B cell (primary cell): ENCODE data around the gene SYT14. TPM values are rescaled to one million over a fixed set of nuclear protein-coding genes. Genes with fewer than 3 reads are reported as not detected.

Experiments used
- ATAC-seq: fragments of 200-7000 bp; cut with Tn5 transposase; one replicate; pipeline ENCODE4 v1.10.0; 2021; ENCODE audit warnings: low read depth, mild to moderate bottlenecking, moderate number of reproducible peaks, moderate library complexity
- CTCF ChIA-PET: fragments of 350-600 bp; sonication (Branson Sonifier 250); formaldehyde crosslinking; loops from one replicate; lab custom pipeline; 2021; ENCODE audit warnings: antibody characterized with exemption, inconsistent platforms; lab: Charles Lee
- POLR2A ChIA-PET: fragments of 350-600 bp; sonication (Branson Sonifier 250); formaldehyde crosslinking; loops from one replicate; lab custom pipeline; 2021; ENCODE audit warnings: antibody characterized with exemption; lab: Charles Lee
- DNase-seq: peaks from one replicate; pipeline ENCODE4 v3.0.0; 2013
- H2AFZ ChIP-seq: 2 replicates; pipeline ENCODE4 v1.6.1; 2012; ENCODE audit warnings: mild to moderate bottlenecking, low read depth, low read length; ENCODE audit not compliant: insufficient read depth, poor library complexity, severe bottlenecking
- H3K27ac ChIP-seq, 2 donors: 1 replicate in 1 of 2; 2 replicates in 1 of 2; pipeline ENCODE4 v1.5.1; 2012 to 2013; ENCODE audit warnings: low read length in 2 of 2, mild to moderate bottlenecking in 2 of 2, moderate library complexity in 1 of 2
- H3K27me3 ChIP-seq, 4 experiments: fragments of 200-600 bp in 1 of 4; sonication (generic) in 1 of 4; replicated peaks in 1 of 4; 1 replicate in 2 of 4; 2 replicates in 2 of 4; pipeline versions ENCODE4 v1.6.1 to v1.7.0; 2013 to 2016; ENCODE audit warnings: low read length in 3 of 4, mild to moderate bottlenecking in 2 of 4, mixed read lengths in 1 of 4, moderate library complexity in 1 of 4; ENCODE audit not compliant: insufficient read depth in 4 of 4, control insufficient read depth in 3 of 4; ENCODE audit errors: control extremely low read depth in 1 of 4
- H3K36me3 ChIP-seq, 2 experiments: replicated peaks in 1 of 2; 1 replicate in 1 of 2; 2 replicates in 1 of 2; pipeline versions ENCODE4 v1.6.1 to v1.7.1; 2013; ENCODE audit warnings: low read length in 1 of 2; ENCODE audit not compliant: insufficient read depth in 2 of 2, control insufficient read depth in 1 of 2; ENCODE audit errors: control extremely low read depth in 1 of 2, extremely low read depth in 1 of 2
- H3K4me1 ChIP-seq, 2 donors: fragments of 200-600 bp in 1 of 2; sonication (generic) in 1 of 2; 1 replicate in 1 of 2; 2 replicates in 1 of 2; pipeline versions ENCODE4 v1.5.1 to v1.6.1; 2013 to 2017; ENCODE audit warnings: low read length in 2 of 2; ENCODE audit not compliant: control insufficient read depth in 2 of 2, insufficient read depth in 2 of 2
- H3K4me2 ChIP-seq: replicated peaks from 2 replicates; pipeline ENCODE3; 2012; ENCODE audit warnings: mild to moderate bottlenecking, low read depth, low read length; ENCODE audit not compliant: poor library complexity, severe bottlenecking
- H3K4me3 ChIP-seq, 5 experiments: fragments of 200-600 bp in 1 of 5; sonication (generic) in 1 of 5; 1 replicate in 3 of 5; 2 replicates in 2 of 5; pipeline versions ENCODE4 v1.5.1 to v1.7.0; 2011 to 2016; ENCODE audit warnings: low read length in 4 of 5, mild to moderate bottlenecking in 4 of 5, low read depth in 2 of 5, control low read depth in 1 of 5, moderate library complexity in 1 of 5; ENCODE audit not compliant: insufficient read depth in 1 of 5; ENCODE audit errors: control extremely low read depth in 1 of 5, extremely low read depth in 1 of 5
- H3K79me2 ChIP-seq: fragments of 200-600 bp; sonication (generic); one replicate; pipeline ENCODE4 v1.6.0; 2016; ENCODE audit warnings: low read length; ENCODE audit not compliant: control insufficient read depth, insufficient read depth
- H3K9ac ChIP-seq: fragments of 200-600 bp; sonication (generic); 2 replicates; pipeline ENCODE4 v1.6.1; 2017; ENCODE audit warnings: mild to moderate bottlenecking, low read length, moderate library complexity
- H3K9me3 ChIP-seq, 3 donors: one replicate each; pipeline versions ENCODE4 v1.6.1 to v1.7.1; 2013; ENCODE audit warnings: low read length in 2 of 3; ENCODE audit not compliant: control insufficient read depth in 2 of 3, insufficient read depth in 1 of 3; ENCODE audit errors: control extremely low read depth in 1 of 3
- H4K20me1 ChIP-seq: 2 replicates; pipeline ENCODE4 v1.6.0; 2012; ENCODE audit warnings: mild to moderate bottlenecking, low read length; ENCODE audit not compliant: insufficient read depth, control insufficient read depth, poor library complexity, severe bottlenecking
- H3K27ac Mint-ChIP-seq: one replicate; pipeline ENCODE4 v1.8.0; 2021; ENCODE audit warnings: mixed read lengths
- H3K27me3 Mint-ChIP-seq: one replicate; pipeline ENCODE4 v1.8.0; 2021; ENCODE audit warnings: mixed read lengths
- H3K4me1 Mint-ChIP-seq: one replicate; pipeline ENCODE4 v1.8.0; 2021; ENCODE audit warnings: mixed read lengths
- H3K4me3 Mint-ChIP-seq: one replicate; pipeline ENCODE4 v1.8.0; 2021; ENCODE audit warnings: mixed read lengths
- H3K9me3 Mint-ChIP-seq: one replicate; pipeline ENCODE4 v1.8.0; 2022; ENCODE audit warnings: mixed read lengths; ENCODE audit not compliant: insufficient read depth
- CTCF ChIP-seq: fragments of 200-600 bp; IDR thresholded peaks from one replicate; pipeline ENCODE4 v1.8.0; 2022; ENCODE audit warnings: antibody characterized with exemption, mild to moderate bottlenecking
- EZH2 ChIP-seq: IDR thresholded peaks from 2 replicates; pipeline ENCODE4 v1.6.1; 2012; ENCODE audit warnings: borderline replicate concordance, low read depth, mild to moderate bottlenecking, moderate library complexity, low read length; ENCODE audit not compliant: insufficient read depth, poor library complexity, severe bottlenecking
- WGBS: methylation state at CpG from one replicate; pipeline ENCODE4 v1.1.5; 2013; ENCODE audit warnings: missing lambda C conversion rate; ENCODE audit not compliant: insufficient coverage; 5-methylcytosine and 5-hydroxymethylcytosine counted together
- intact Hi-C: fragments of 100-400 bp; cut with micrococcal nuclease; formaldehyde crosslinking; loops from one replicate; pipeline ENCODE4 v1.10.0; 2022
- polyA plus RNA-seq: library from polyadenylated mRNA; depleted of rRNA; stranded (reverse); fragments of >200 nt; gene quantifications from 2 replicates; pipeline ENCODE4 v1.2.3, GENCODE V29; 2012
- total RNA-seq, 2 donors: library from RNA; stranded (reverse); fragments of 120-200 nt in 1 of 2; gene quantifications; 1 replicate in 1 of 2; 2 replicates in 1 of 2; pipeline versions ENCODE4 v1.2.3 to v1.2.4, GENCODE V29; 2013 to 2022

Gene SYT14
- total and polyA plus RNA-seq, 2 donors (not counting 1 experiment from before 2014, with no cell fraction given) = not detected

GRCh38 chr1:209988706-209989105 lies 50.7 kb downstream of the SYT14 start:
- H3K9me3 ChIP-seq = peaks cover 0 to 13% (median 3%) of the 10 kb centered on the region in 3 donors
- ATAC-seq (no peak), DNase-seq (no peak)
- ChIA-PET POLR2A (no interaction called here), CTCF (interaction anchor here (0.9 kb wide), 1 partner anchor 128 kb away, joined by 3 read pairs; no protein-coding TSS in a partner anchor)
- Mint-ChIP-seq H3K9me3 (no peaks in the 10 kb centered on the region), H3K4me3 (no peak overlapping the region), H3K27me3 (peaks cover 17% of the 10 kb centered on the region), H3K4me1 (no peaks in the 10 kb centered on the region), H3K27ac (no peak overlapping the region)
- H3K27me3 ChIP-seq = peaks cover 0 to 3% (median 1%) of the 10 kb centered on the region in 4 experiments
- H3K27ac ChIP-seq = no peak overlapping the region
- no peak overlapping the region for H3K4me3 ChIP-seq
- H3K36me3 ChIP-seq = no peaks in the 10 kb centered on the region
- H3K4me2 ChIP-seq = no peak overlapping the region
- no peaks in the 10 kb centered on the region for H4K20me1 ChIP-seq
- H3K9ac ChIP-seq = no peak overlapping the region
- H2AFZ ChIP-seq = no peak overlapping the region
- intact Hi-C loops = no loop called here
- TF ChIP-seq EZH2 (no peak), CTCF (no peak)
- WGBS = 100% methylated on average over 1 of the region's 2 CpGs
- H3K79me2 ChIP-seq = no peaks in the 10 kb centered on the region
- no peaks in the 10 kb centered on the region for H3K4me1 ChIP-seq

GRCh38 chr1:209989525-209989924 lies 51.5 kb downstream of the SYT14 start:
- Mint-ChIP-seq H3K27me3 (peaks cover 17% of the 10 kb centered on the region), H3K4me3 (no peak overlapping the region), H3K9me3 (no peaks in the 10 kb centered on the region), H3K27ac (no peak overlapping the region), H3K4me1 (no peaks in the 10 kb centered on the region)
- DNase-seq = no peak
- no peak overlapping the region for H3K4me3 ChIP-seq
- no peak overlapping the region for H2AFZ ChIP-seq
- no peaks in the 10 kb centered on the region for H4K20me1 ChIP-seq
- no peak overlapping the region for H3K27ac ChIP-seq
- ChIA-PET CTCF (interaction anchor here (1.3 kb wide), 1 partner anchor 129 kb away, joined by 8 read pairs; no protein-coding TSS in a partner anchor), POLR2A (no interaction called here)
- H3K4me2 ChIP-seq = no peak overlapping the region
- intact Hi-C loops = no loop called here
- no CpG with 5 or more reads among the region's 3 CpGs for WGBS
- ATAC-seq = no peak
- H3K9me3 ChIP-seq = peaks cover 0 to 13% (median 3%) of the 10 kb centered on the region in 3 donors
- no peak overlapping the region for H3K9ac ChIP-seq
- no peaks in the 10 kb centered on the region for H3K4me1 ChIP-seq
- H3K79me2 ChIP-seq = no peaks in the 10 kb centered on the region
- TF ChIP-seq CTCF = no peak
- H3K27me3 ChIP-seq = peaks cover 0 to 3% (median 0%) of the 10 kb centered on the region in 4 experiments
- no peaks in the 10 kb centered on the region for H3K36me3 ChIP-seq
